HG03159 (cell line): ENCODE data around the gene TMC6.
"Not testable (repeated sequence)": the region's sequence is repeated elsewhere in the genome, so short reads cannot be mapped to it uniquely, and the experiment has no call there.

Experiments
- ATAC-seq: cut with Tn5 transposase; IDR thresholded peaks from one replicate; pipeline ENCODE4 v1.9.1; 2021; ENCODE audit warnings: mild to moderate bottlenecking, moderate library complexity; ENCODE audit not compliant: unreplicated experiment

Gene TMC6

GRCh38 chr17:78125138-78125913 lies 3.2 kb downstream of the TMC6 start:
- no peak for ATAC-seq

DNA sequence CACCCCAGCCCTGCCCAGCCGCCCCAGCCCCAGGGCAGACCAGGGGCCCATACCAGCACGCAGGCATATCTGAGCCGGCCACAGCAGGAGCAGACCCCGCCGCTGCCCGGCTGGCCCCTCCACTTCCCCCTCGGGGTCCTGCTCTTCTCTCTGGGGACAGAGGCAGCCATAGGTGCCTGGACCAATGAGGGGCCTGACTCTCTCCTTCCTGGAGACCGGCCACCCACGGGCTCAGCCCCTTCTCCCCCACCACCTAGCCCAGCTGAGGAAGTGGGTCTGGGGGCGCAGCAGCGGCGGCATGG lies 3.8 kb downstream of the TMC6 start:
- no peak for ATAC-seq

GRCh38 chr17:78124081-78124835 lies 4.3 kb downstream of the TMC6 start:
- ATAC-seq, result no peak

DNA sequence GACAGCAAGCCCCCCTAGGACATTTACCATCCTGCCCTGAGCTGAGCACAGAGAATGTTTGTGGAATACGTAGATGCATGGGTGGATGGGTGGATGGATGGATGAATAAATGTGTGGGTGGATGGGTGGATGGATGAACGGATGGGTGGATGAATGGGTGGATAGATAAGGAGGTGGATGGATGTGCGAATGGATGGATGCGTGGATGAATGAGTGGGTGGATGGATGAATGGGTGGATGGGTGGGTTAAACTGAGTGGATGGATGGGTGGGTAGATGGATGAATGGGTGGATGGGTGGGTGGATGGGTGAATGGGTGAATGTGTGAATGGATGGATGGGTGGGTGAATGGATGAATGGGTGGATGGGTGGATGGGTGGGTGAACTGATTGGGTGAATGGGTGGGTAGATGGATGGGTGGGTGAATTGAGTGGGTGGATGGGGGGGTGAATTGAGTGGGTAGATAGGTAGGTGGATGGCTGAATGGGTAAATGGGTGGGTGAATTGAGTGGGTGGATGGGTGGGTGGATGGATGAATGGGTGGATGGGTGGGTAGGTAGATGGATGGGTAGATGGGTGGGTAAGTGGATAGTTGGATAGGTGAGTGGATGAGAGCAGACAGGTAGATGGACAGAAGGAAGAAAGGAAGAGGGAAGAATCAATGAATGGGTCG lies 5.2 kb downstream of the TMC6 start:
- ATAC-seq, result no peak

GRCh38 chr17:78122931-78123249 lies 5.7 kb downstream of the TMC6 start:
- no peak for ATAC-seq

DNA sequence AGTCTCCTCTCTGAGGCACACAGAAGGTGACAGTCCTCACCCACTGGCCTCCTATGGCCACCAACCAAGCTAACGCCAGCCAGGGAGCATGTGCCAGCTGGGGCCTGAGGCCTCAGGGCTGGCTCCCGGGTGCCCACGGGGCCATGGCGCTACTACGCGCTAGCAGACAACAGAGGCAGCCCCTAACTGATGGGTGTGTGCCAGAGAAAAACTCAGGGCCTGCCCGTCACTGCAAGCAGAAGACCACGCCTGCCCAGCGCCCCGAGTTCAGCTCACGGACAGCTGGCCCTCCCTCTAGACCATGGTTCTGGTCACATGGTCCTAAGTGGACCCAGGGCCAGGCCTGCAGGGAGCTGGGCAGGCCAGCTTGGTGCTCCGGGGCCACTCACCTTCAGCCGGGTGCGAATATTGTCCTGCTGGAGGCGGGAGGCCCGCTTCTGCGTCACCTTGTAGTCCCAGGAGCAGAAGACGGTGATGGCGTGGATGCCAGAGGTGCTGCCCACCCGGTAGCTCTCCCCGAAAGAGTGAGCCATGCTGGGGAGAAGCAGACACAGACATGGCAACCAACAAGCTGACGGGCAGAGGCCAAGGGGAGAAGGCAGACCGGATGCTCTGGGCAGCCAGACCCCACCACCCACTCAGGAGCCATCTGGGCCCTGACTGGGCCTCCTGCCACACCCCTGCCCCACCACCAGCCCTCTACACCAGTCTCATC lies 6.2 kb downstream of the TMC6 start:
- ATAC-seq, result no peak

DNA sequence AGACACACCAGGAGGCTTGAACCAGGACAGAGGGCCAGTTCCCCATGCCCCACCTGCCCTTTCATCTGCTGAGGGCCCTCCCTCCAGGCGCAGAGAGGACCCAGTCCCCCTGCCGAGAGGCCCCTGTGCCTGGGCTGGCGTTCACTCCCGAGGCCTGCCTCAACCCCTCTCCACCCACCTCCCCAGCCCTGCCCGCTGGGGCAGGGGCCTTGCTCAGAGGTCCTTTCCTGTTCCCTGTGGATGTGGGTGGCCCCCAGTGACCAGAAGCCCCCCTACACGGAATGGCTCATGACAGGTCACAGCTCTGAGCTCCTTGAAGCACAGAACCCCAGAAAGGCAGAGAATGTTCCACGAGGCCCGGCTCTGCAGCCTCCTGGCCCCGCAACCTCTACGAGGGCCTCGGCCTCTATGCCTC lies 6.7 kb downstream of the TMC6 start:
- ATAC-seq, result no peak

GRCh38 chr17:78120971-78121800 lies 7.4 kb downstream of the TMC6 start:
- ATAC-seq, result no peak

DNA sequence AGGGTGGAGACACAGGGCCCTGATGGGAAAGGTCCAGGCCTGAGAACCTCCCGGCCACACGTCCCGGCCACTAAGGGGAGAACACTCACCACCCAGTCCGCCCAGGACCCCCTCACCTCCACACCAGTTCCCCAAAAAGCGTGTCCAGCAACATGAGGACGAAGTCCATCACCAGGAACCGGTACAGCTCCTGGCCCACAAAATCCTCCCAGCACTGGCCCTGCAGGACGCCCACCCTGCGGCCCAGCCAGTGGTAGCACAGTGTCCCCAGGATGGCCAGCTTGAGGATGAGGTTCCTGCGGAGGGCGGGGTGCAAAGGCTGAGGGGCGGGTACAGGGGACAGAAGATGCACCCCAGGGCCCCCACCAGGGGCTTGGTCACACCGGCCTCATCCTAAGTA lies 8.0 kb downstream of the TMC6 start:
- no peak for ATAC-seq

- no peak for ATAC-seq
Observed at GRCh38 chr17:78118801-78119241, 9.7 kb downstream of the TMC6 start.

GRCh38 chr17:78117027-78117981 lies 11.3 kb downstream of the TMC6 start:
- no peak for ATAC-seq

GRCh38 chr17:78116411-78116810 lies 12.1 kb downstream of the TMC6 start:
- ATAC-seq, result no peak

- ATAC-seq, result not testable (repeated sequence)
Observed at GRCh38 chr17:78115803-78116202, 12.8 kb downstream of the TMC6 start.

DNA sequence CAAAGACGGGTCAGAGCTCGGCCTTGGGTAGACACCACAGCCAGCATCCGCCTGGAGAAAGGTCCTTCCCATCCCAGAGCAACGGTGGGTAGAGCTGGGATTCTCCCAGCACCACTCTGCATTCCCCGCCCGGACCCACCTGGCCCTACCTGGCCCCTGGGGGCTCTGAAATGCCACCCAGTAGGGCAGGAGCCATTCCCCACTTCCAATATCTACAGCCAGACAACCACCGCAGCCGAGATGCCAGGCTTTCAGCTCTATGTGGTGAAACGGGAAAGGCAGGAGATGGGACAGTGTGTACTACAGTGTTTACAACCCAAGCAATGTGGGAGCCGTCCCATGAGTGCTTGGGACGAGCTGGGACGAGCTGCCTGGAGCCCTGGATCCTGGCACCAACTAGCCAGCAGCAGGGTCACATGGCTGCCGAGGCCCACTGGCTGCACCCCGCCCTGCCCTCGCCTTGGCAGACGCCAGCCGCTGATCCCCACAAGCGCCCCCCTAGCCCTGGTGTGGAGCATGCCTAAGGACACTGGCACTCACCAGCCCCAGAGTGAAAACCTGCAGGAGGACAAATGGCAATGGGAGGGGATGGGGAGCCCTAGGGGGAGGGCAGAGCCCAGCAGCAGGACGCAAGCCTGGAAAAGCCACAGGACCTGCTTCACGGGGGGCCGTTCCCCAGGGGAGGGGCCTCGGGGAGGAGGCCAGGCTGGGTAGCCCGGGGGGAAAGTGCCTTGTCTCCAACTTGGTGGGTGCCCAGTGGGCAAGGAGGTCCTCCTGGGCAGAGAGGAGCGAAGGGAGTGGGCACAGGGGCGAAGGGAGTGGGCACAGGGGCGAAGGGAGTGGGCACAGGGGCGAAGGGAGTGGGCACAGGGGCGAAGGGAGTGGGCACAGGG lies 13.5 kb downstream of the TMC6 start:
- no peak for ATAC-seq

GRCh38 chr17:78113804-78114785 lies 14.5 kb downstream of the TMC6 start:
- no peak for ATAC-seq

DNA sequence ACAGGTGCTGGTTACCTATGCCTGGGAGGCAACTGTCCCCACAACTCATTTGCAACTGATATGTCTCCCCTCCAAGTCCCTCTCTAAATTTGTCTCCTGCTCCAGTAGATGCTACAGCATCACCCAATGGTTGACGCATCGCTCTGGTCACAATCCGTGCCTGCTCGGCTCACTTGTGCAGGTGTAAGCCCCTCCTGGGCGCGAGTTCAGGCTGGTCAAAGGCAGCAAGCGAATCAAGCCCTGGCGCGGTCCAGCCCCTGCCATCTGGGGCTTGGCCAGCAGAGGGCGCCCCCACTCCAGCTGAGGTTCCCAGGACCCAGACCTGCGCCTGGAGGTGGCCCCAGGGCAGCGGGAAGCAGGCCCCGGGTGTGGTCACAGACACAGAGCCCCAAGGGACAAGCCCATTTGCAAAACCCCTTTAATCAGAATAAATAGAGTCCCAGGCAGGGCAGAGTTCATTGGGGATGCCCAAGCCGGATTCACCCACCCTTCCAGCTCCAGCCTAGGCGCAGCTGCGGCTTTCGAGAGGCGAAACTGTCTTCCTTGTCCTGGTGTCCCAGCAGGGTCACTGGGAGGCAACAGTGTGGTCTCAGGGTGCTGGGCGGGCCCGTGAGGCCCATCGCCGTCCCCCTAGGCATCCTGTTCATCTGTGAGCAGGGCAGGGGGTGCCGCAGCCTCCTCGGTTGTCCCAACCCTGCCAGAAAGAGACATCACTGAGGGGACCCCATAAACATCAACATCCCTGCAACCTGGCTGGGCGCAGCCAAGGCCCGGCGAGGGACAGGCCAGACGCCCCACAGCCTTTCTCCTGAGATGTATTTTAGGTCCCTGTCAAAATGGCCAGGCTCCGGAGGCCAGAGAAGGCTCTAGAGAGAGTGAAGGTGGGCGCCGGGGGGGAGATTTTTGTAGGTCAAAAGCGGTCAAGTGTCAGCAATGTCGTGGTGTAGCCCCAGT lies 15.8 kb downstream of the TMC6 start:
- ATAC-seq, result no peak
